Neural progenitor cell (in vitro differentiated cells): ENCODE measurements around the gene GPR183. TPM values are rescaled to one million over a fixed set of nuclear protein-coding genes. Genes with fewer than 3 reads are reported as not detected.

ENCODE experiments used
- DNase-seq: peaks from one replicate; pipeline ENCODE4 v3.0.0-alpha.2; 2016; ENCODE audit warnings: low spot score
- H2AFZ ChIP-seq: fragments of 200-600 bp; sonication (generic); replicated peaks from 2 replicates; pipeline ENCODE4 v1.6.1; 2016; ENCODE audit warnings: antibody characterized with exemption
- H3F3A ChIP-seq: fragments of 200-600 bp; sonication (generic); 2 replicates; pipeline ENCODE4 v1.6.1; 2016; ENCODE audit warnings: antibody characterized with exemption, low read depth
- H3K27ac ChIP-seq: fragments of 200-600 bp; sonication (generic); 2 replicates; pipeline ENCODE4 v1.5.1; 2016; ENCODE audit warnings: mild to moderate bottlenecking
- H3K27me3 ChIP-seq: fragments of 200-600 bp; sonication (generic); 2 replicates; pipeline ENCODE4 v1.6.1; 2016; ENCODE audit warnings: mild to moderate bottlenecking, moderate library complexity
- H3K36me3 ChIP-seq: fragments of 200-600 bp; sonication (generic); 2 replicates; pipeline ENCODE4 v1.5.1; 2016
- H3K4me1 ChIP-seq: fragments of 200-600 bp; sonication (generic); 2 replicates; pipeline ENCODE4 v1.6.1; 2016; ENCODE audit warnings: mixed run types
- H3K4me2 ChIP-seq: fragments of 200-600 bp; sonication (generic); 2 replicates; pipeline ENCODE4 v1.6.1; 2016
- H3K4me3 ChIP-seq: fragments of 200-600 bp; sonication (generic); 2 replicates; pipeline ENCODE4 v1.5.1; 2016
- H3K79me2 ChIP-seq: fragments of 200-600 bp; sonication (generic); 2 replicates; pipeline ENCODE4 v1.6.1; 2016; ENCODE audit warnings: low read depth
- H3K9ac ChIP-seq: fragments of 200-600 bp; sonication (generic); 2 replicates; pipeline ENCODE4 v1.6.1; 2016
- H3K9me3 ChIP-seq: fragments of 200-600 bp; sonication (generic); 2 replicates; pipeline ENCODE4 v1.5.1; 2016; ENCODE audit warnings: low read depth
- H4K20me1 ChIP-seq: fragments of 200-600 bp; sonication (generic); 2 replicates; pipeline ENCODE4 v1.6.1; 2016; ENCODE audit warnings: low read depth
- H3K27ac Mint-ChIP-seq: 3 replicates; pipeline ENCODE4 v1.8.0; 2021; ENCODE audit warnings: mixed read lengths
- H3K27me3 Mint-ChIP-seq: 2 replicates; pipeline ENCODE4 v1.8.0; 2022; ENCODE audit warnings: low read depth, mild to moderate bottlenecking, inconsistent platforms, moderate library complexity, mixed read lengths; ENCODE audit not compliant: insufficient read depth
- H3K36me3 Mint-ChIP-seq: 3 replicates; pipeline ENCODE4 v1.8.0; 2021; ENCODE audit warnings: mixed read lengths
- H3K4me1 Mint-ChIP-seq: 3 replicates; pipeline ENCODE4 v1.8.0; 2021; ENCODE audit warnings: mixed read lengths
- H3K4me3 Mint-ChIP-seq: 3 replicates; pipeline ENCODE4 v1.8.0; 2021; ENCODE audit warnings: mild to moderate bottlenecking, moderate library complexity, mixed read lengths
- H3K9me3 Mint-ChIP-seq: 3 replicates; pipeline ENCODE4 v1.8.0; 2020; ENCODE audit warnings: mixed read lengths
- EZH2 ChIP-seq: fragments of 200-600 bp; sonication (generic); IDR thresholded peaks from 2 replicates; pipeline ENCODE4 v1.6.1; 2017; ENCODE audit warnings: antibody characterized with exemption, mild to moderate bottlenecking, moderate library complexity
- EZH2phosphoT487 ChIP-seq: fragments of 200-600 bp; sonication (generic); IDR thresholded peaks from 2 replicates; pipeline ENCODE4 v1.6.1; 2017; ENCODE audit warnings: antibody characterized with exemption
- total RNA-seq: library from RNA; depleted of rRNA; stranded (reverse); fragments of >200 nt; gene quantifications from 2 replicates; pipeline ENCODE4 v1.2.3, GENCODE V29; 2015; ENCODE audit warnings: low replicate concordance
- TF ChIP-seq, protein P1 (sequence below): fragments of 200-600 bp; sonication (generic); IDR thresholded peaks from 2 replicates; pipeline ENCODE4 v1.5.1; 2017; ENCODE audit warnings: antibody characterized with exemption, mild to moderate bottlenecking

GPR183 gene
- total RNA-seq, 1 donor from 2014 or later, result not detected

GRCh38 chr13:99339736-99340397 is 32.7 kb upstream of the GPR183 start:
- H3K36me3 ChIP-seq, result peaks cover 3% of the 10 kb centered on the region
- H3K27me3 ChIP-seq, result no peaks in the 10 kb centered on the region
- no peaks in the 10 kb centered on the region for H4K20me1 ChIP-seq
- Mint-ChIP-seq H3K4me1 (no peaks in the 10 kb centered on the region), H3K27me3 (no peaks in the 10 kb centered on the region), H3K9me3 (no peaks in the 10 kb centered on the region), H3K4me3 (no peak overlapping the region), H3K27ac (no peak overlapping the region), H3K36me3 (peaks cover 13% of the 10 kb centered on the region)
- H2AFZ ChIP-seq, result no peak overlapping the region
- H3K9me3 ChIP-seq, result no peaks in the 10 kb centered on the region
- H3K27ac ChIP-seq, result no peak overlapping the region
- H3K9ac ChIP-seq, result no peak overlapping the region
- no peak overlapping the region for H3K4me3 ChIP-seq
- H3K79me2 ChIP-seq, result no peaks in the 10 kb centered on the region
- H3K4me1 ChIP-seq, result no peaks in the 10 kb centered on the region
- TF ChIP-seq, protein P1, sequence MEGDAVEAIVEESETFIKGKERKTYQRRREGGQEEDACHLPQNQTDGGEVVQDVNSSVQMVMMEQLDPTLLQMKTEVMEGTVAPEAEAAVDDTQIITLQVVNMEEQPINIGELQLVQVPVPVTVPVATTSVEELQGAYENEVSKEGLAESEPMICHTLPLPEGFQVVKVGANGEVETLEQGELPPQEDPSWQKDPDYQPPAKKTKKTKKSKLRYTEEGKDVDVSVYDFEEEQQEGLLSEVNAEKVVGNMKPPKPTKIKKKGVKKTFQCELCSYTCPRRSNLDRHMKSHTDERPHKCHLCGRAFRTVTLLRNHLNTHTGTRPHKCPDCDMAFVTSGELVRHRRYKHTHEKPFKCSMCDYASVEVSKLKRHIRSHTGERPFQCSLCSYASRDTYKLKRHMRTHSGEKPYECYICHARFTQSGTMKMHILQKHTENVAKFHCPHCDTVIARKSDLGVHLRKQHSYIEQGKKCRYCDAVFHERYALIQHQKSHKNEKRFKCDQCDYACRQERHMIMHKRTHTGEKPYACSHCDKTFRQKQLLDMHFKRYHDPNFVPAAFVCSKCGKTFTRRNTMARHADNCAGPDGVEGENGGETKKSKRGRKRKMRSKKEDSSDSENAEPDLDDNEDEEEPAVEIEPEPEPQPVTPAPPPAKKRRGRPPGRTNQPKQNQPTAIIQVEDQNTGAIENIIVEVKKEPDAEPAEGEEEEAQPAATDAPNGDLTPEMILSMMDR, result no peak
- TF ChIP-seq EZH2phosphoT487 (no peak), EZH2 (no peak)
- no peak for DNase-seq
- H3K4me2 ChIP-seq, result no peak overlapping the region
- H3F3A ChIP-seq, result no peaks in the 10 kb centered on the region

- H3K27ac Mint-ChIP-seq, result no peak overlapping the region
- TF ChIP-seq EZH2phosphoT487, result no peak
- TF ChIP-seq, protein P1, result no peak
- no peak for TF ChIP-seq EZH2
- H3K4me2 ChIP-seq, result no peak overlapping the region
- no peaks in the 10 kb centered on the region for H4K20me1 ChIP-seq
- H3K27ac ChIP-seq, result no peak overlapping the region
- no peak overlapping the region for H3K9ac ChIP-seq
- H3K4me1 Mint-ChIP-seq, result no peaks in the 10 kb centered on the region
- H3F3A ChIP-seq, result no peaks in the 10 kb centered on the region
- peaks cover 3% of the 10 kb centered on the region for H3K36me3 ChIP-seq
- no peak overlapping the region for H2AFZ ChIP-seq
- H3K4me1 ChIP-seq, result no peaks in the 10 kb centered on the region
- no peaks in the 10 kb centered on the region for H3K9me3 ChIP-seq
- H3K4me3 ChIP-seq, result no peak overlapping the region
- H3K79me2 ChIP-seq, result no peaks in the 10 kb centered on the region
- H3K4me3 Mint-ChIP-seq, result no peak overlapping the region
- no peaks in the 10 kb centered on the region for H3K9me3 Mint-ChIP-seq
- DNase-seq, result no peak
- H3K27me3 ChIP-seq, result no peaks in the 10 kb centered on the region
- no peaks in the 10 kb centered on the region for H3K27me3 Mint-ChIP-seq
- peaks cover 11% of the 10 kb centered on the region for H3K36me3 Mint-ChIP-seq
Observed at GRCh38 chr13:99339230-99339721, 32.1 kb upstream of the GPR183 start.

- H3K9me3 Mint-ChIP-seq, result no peaks in the 10 kb centered on the region
- TF ChIP-seq EZH2phosphoT487, result no peak
- TF ChIP-seq, protein P1, result no peak
- no peak for TF ChIP-seq EZH2
- Histone ChIP-seq H3K36me3 (peaks cover under 1% of the 10 kb centered on the region), H3K4me2 (no peak overlapping the region), H3F3A (no peaks in the 10 kb centered on the region), H3K9ac (no peak overlapping the region), H3K4me1 (no peaks in the 10 kb centered on the region), H4K20me1 (no peaks in the 10 kb centered on the region), H3K27me3 (no peaks in the 10 kb centered on the region), H3K27ac (no peak overlapping the region), H3K79me2 (no peaks in the 10 kb centered on the region), H2AFZ (no peak overlapping the region), H3K4me3 (no peak overlapping the region), H3K9me3 (no peaks in the 10 kb centered on the region)
- H3K27me3 Mint-ChIP-seq, result peaks cover 4% of the 10 kb centered on the region
- H3K27ac Mint-ChIP-seq, result no peak overlapping the region
- no peak overlapping the region for H3K4me3 Mint-ChIP-seq
- no peak for DNase-seq
- peaks cover under 1% of the 10 kb centered on the region for H3K36me3 Mint-ChIP-seq
- peaks cover 3% of the 10 kb centered on the region for H3K4me1 Mint-ChIP-seq
Observed at GRCh38 chr13:99335603-99336002, 28.4 kb upstream of the GPR183 start.
